GM12878 (cell line): ENCODE measurements around the gene GID8. TPM values are rescaled to one million over a fixed set of nuclear protein-coding genes. Genes with fewer than 3 reads are reported as not detected.

Experiments used
- ATAC-seq: fragments of 200-7000 bp; cut with Tn5 transposase; 3 replicates; pipeline ENCODE4 v1.9.1; 2020; ENCODE audit warnings: mild to moderate bottlenecking, moderate library complexity
- BruUV-seq: library from RNA; stranded (reverse); fragments of 400-500 nt; replicated peaks from 2 replicates; lab custom pipeline; 2021; lab: Mats Ljungman, UMichigan
- CTCF ChIA-PET: fragments of 300-600 bp; sonication (Branson Sonifier 250); formaldehyde crosslinking; extraction: SDS; loops from one replicate; lab custom pipeline; 2021; ENCODE audit warnings: inconsistent platforms; lab: Yijun Ruan, JAX
- POLR2A ChIA-PET: fragments of 350-600 bp; formaldehyde crosslinking; extraction: SDS; loops from one replicate; lab custom pipeline; 2021; ENCODE audit warnings: inconsistent platforms; lab: Charles Lee
- RAD21 ChIA-PET: fragments of 300-600 bp; sonication (Branson Sonifier 250); formaldehyde crosslinking; loops from one replicate; lab custom pipeline; 2023; ENCODE audit warnings: antibody characterized with exemption; ENCODE audit not compliant: unreplicated experiment; lab: Charles Lee
- SMC1A ChIA-PET: fragments of 300-600 bp; sonication (Branson Sonifier 250); formaldehyde crosslinking; loops from one replicate; lab custom pipeline; 2023; ENCODE audit not compliant: unreplicated experiment, uncharacterized antibody; lab: Charles Lee
- DNase-seq: peaks from one replicate; pipeline ENCODE4 v3.0.0-alpha.2; 2011; ENCODE audit warnings: low read depth, low spot score
- FAIRE-seq: peaks from 3 replicates; lab custom pipeline; 2011; peaks lifted over from hg19 to GRCh38; lab: Jason Lieb, UNC
- H2AFZ ChIP-seq: 2 replicates; pipeline ENCODE4 v1.6.0; 2011; ENCODE audit warnings: low read depth, low read length, control low read depth; ENCODE audit not compliant: control insufficient read depth
- H3K27ac ChIP-seq: 2 replicates; pipeline ENCODE4 v1.5.1; 2011; ENCODE audit warnings: control low read depth; ENCODE audit not compliant: control insufficient read depth, insufficient read depth
- H3K27me3 ChIP-seq, 2 experiments: replicated peaks in 1 of 2; 2 replicates each; pipeline versions ENCODE4 v1.6.0 to v1.6.1; 2011; ENCODE audit warnings: low read length in 1 of 2; ENCODE audit not compliant: control insufficient read depth in 2 of 2, insufficient read depth in 2 of 2
- H3K36me3 ChIP-seq, 2 experiments: 2 replicates each; pipeline ENCODE4 v1.5.1; 2011; ENCODE audit warnings: low read length in 1 of 2; ENCODE audit not compliant: control insufficient read depth in 2 of 2, insufficient read depth in 2 of 2
- H3K4me1 ChIP-seq: 2 replicates; pipeline ENCODE4 v1.6.1; 2011; ENCODE audit warnings: mild to moderate bottlenecking, low read length, moderate library complexity, mixed read lengths; ENCODE audit not compliant: control insufficient read depth, insufficient read depth
- H3K4me2 ChIP-seq: 2 replicates; pipeline ENCODE4 v1.6.0; 2011; ENCODE audit warnings: control low read depth; ENCODE audit not compliant: control insufficient read depth, insufficient read depth
- H3K4me3 ChIP-seq: fragments of 200-600 bp; sonication (generic); 2 replicates; pipeline ENCODE4 v1.5.1; 2016
- H3K79me2 ChIP-seq: 2 replicates; pipeline ENCODE4 v1.6.0; 2011; ENCODE audit warnings: low read length; ENCODE audit not compliant: control insufficient read depth, insufficient read depth
- H3K9ac ChIP-seq: 2 replicates; pipeline ENCODE4 v1.8.0; 2011; ENCODE audit warnings: low read length, control low read depth, mixed read lengths; ENCODE audit not compliant: control insufficient read depth, insufficient read depth
- H3K9me3 ChIP-seq: replicated peaks from 3 replicates; pipeline ENCODE4 v1.5.1; 2011; ENCODE audit warnings: mild to moderate bottlenecking, low read length; ENCODE audit not compliant: control insufficient read depth, insufficient read depth
- H4K20me1 ChIP-seq: 2 replicates; pipeline ENCODE4 v1.6.0; 2011; ENCODE audit not compliant: control insufficient read depth, insufficient read depth
- ATF7 ChIP-seq: fragments of 450-650 bp; IDR thresholded peaks from 2 replicates; pipeline ENCODE4 v1.6.1; 2016; ENCODE audit warnings: low read depth, mild to moderate bottlenecking
- BHLHE40 ChIP-seq, 2 experiments: fragments of 450-650 bp in 1 of 2; IDR thresholded peaks; 2 replicates each; pipeline ENCODE4 v1.6.1; 2011 to 2017; ENCODE audit warnings: low read depth in 2 of 2, borderline replicate concordance in 1 of 2, improper control_type of control experiment in 1 of 2, low read length in 1 of 2, mild to moderate bottlenecking in 1 of 2
- CBX5 ChIP-seq: sonication (generic); IDR thresholded peaks from 2 replicates; pipeline ENCODE4 v1.6.1; 2016; ENCODE audit warnings: low read depth, moderate library complexity, mild to moderate bottlenecking, inconsistent platforms
- LARP7 ChIP-seq: fragments of 450-650 bp; IDR thresholded peaks from 2 replicates; pipeline ENCODE4 v1.6.1; 2017; ENCODE audit warnings: mild to moderate bottlenecking
- MEF2A ChIP-seq: IDR thresholded peaks from 2 replicates; pipeline ENCODE4 v1.6.1; 2011; ENCODE audit warnings: low read depth, mild to moderate bottlenecking, low read length, moderate library complexity; ENCODE audit not compliant: insufficient read depth
- MYB ChIP-seq: fragments of 150-350 bp; IDR thresholded peaks from 2 replicates; pipeline ENCODE4 v1.6.1; 2014; ENCODE audit warnings: mild to moderate bottlenecking, low read depth, low read length, borderline replicate concordance
- NBN ChIP-seq: fragments of 450-650 bp; IDR thresholded peaks from 2 replicates; pipeline ENCODE4 v1.6.1; 2016
- NRF1 ChIP-seq: conservative IDR thresholded peaks from 2 replicates; pipeline ENCODE4 v1.6.1; 2011; ENCODE audit warnings: mild to moderate bottlenecking, low read depth, low read length, improper control_type of control experiment
- POLR2AphosphoS2 ChIP-seq: IDR thresholded peaks from 2 replicates; pipeline ENCODE4 v1.6.1; 2011; ENCODE audit warnings: low read depth, mild to moderate bottlenecking, low read length, improper control_type of control experiment, moderate library complexity
- STAT1 ChIP-seq: fragments of 450-650 bp; conservative IDR thresholded peaks from 2 replicates; pipeline ENCODE4 v1.6.1; 2014; ENCODE audit warnings: antibody characterized with exemption, mild to moderate bottlenecking
- TBL1XR1 ChIP-seq: IDR thresholded peaks from 2 replicates; pipeline ENCODE4 v1.6.1; 2012; ENCODE audit warnings: low read depth, low read length, improper control_type of control experiment
- WRNIP1 ChIP-seq: IDR thresholded peaks from 2 replicates; pipeline ENCODE4 v1.6.1; 2011; ENCODE audit warnings: low read depth, low read length, improper control_type of control experiment, borderline replicate concordance
- ZBED1 ChIP-seq: IDR thresholded peaks from 2 replicates; pipeline ENCODE4 v1.6.1; 2016; ENCODE audit warnings: borderline replicate concordance
- ZNF217 ChIP-seq: fragments of 450-650 bp; IDR thresholded peaks from 2 replicates; pipeline ENCODE4 v1.6.1; 2017; ENCODE audit warnings: antibody characterized with exemption, mild to moderate bottlenecking
- ZZZ3 ChIP-seq: IDR thresholded peaks from 2 replicates; pipeline ENCODE4 v1.6.1; 2011; ENCODE audit warnings: low read depth; ENCODE audit not compliant: control insufficient read depth, insufficient read length
- WGBS: methylation state at CpG from one replicate; pipeline ENCODE4 v1.1.6; 2016; ENCODE audit warnings: low lambda C conversion rate; ENCODE audit not compliant: insufficient replicate concordance, insufficient coverage; ENCODE audit errors: missing lambda C conversion rate; 5-methylcytosine and 5-hydroxymethylcytosine counted together
- in situ Hi-C: fragments of 300-500 bp; cut with MboI; formaldehyde crosslinking; loops from 9 replicates; pipeline ENCODE4 v1.14.3; 2018; ENCODE audit warnings: mixed read lengths
- intact Hi-C: fragments of 100-400 bp; cut with micrococcal nuclease; formaldehyde crosslinking; loops from one replicate; pipeline ENCODE4 v1.14.2; 2022; ENCODE audit not compliant: unreplicated experiment
- polyA plus RNA-seq, 11 experiments: library from polyadenylated mRNA; depleted of rRNA in 4 of 11; unstranded in 6 of 11; stranded (reverse) in 5 of 11; fragments of >200 nt; fragmentation: Nextera tagmentation in 4 of 11; fragmentation: Illumina TruSeq in 1 of 11; extraction: Ambion mirVana in 4 of 11; extraction: Trizol in 1 of 11; gene quantifications; 1 replicate in 1 of 11; 2 replicates in 10 of 11; pipeline versions ENCODE4 v1.2.1 to v1.2.3, GENCODE V29; 2011 to 2016; ENCODE audit warnings: inconsistent platforms in 2 of 11, missing spikeins in 2 of 11, low read depth in 1 of 11
- total RNA-seq, 4 experiments: library from RNA; depleted of rRNA in 3 of 4; stranded (reverse); fragments of >200 nt in 3 of 4; fragmentation: Illumina TruSeq in 1 of 4; extraction: Trizol in 1 of 4; gene quantifications; 2 replicates each; pipeline versions ENCODE4 v1.2.1 to v1.2.3, GENCODE V29; 2013 to 2021
- TF ChIP-seq, protein P1 (sequence below): IDR thresholded peaks from 2 replicates; pipeline ENCODE4 v1.6.1; 2011; ENCODE audit warnings: borderline replicate concordance, low read depth, mild to moderate bottlenecking, moderate library complexity, low read length; ENCODE audit not compliant: insufficient read depth, poor library complexity, severe bottlenecking

The GID8 gene
- total and polyA plus RNA-seq, 10 of the 15 experiments (the other 5 are each of a cell fraction or from before 2014, with no cell fraction given) = 12.0 to 33.8 (median 22.2) TPM

DNA sequence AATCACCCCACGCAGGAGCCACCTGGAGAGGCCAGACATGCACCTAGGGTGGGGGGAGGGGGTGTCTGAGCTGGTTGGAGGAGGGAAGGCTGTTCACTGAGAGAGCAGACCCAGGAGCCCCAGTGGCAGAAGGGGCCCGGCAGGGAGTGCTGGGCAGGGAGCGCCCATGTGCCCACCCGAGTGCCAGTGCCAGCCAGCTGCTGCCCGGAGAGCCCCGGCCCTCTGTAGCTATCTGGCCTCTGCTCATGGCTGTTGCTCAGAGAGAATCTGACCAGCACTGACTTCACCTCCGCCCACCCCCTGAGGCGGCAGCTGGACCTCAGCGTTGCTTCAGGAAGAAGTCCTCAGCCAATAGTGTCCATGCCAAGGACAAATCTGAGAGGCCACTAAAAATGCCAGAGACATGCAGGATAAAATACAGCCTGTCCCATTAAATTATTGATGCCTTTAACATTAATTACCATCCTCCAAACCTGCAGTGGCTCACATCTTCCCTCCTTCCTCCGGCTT lies 37.4 kb downstream of the GID8 start:
- CTCF ChIA-PET = interaction anchor here (0.7 to 2.2 kb wide), 5 partner anchors 24 to 355 kb away, joined by 3 to 5 read pairs (median 3); partner anchors contain the start of gene GID8
- no peak for FAIRE-seq

More for the DNA sequence above, 37.4 kb downstream of the GID8 start:
- POLR2A ChIA-PET = interaction anchor here (1.4 to 5.3 kb wide), 2 partner anchors 16 to 33 kb away, joined by 3 to 36 read pairs; no protein-coding TSS in a partner anchor
- 87% methylated on average over 10 of the region's 10 CpGs for WGBS
- Histone ChIP-seq H3K27ac (no peak overlapping the region), H3K36me3 (no peaks in the 10 kb centered on the region), H3K9ac (no peak overlapping the region), H3K4me1 (peaks cover 33% of the 10 kb centered on the region), H2AFZ (no peak overlapping the region), H3K9me3 (no peaks in the 10 kb centered on the region), H3K27me3 (peaks cover 0 to 14% of the 10 kb centered on the region in 2 experiments; a peak in 2 of 4 replicates), H3K79me2 (no peaks in the 10 kb centered on the region), H4K20me1 (peaks cover 4% of the 10 kb centered on the region; the same call in 1 of the 2 replicates), H3K4me2 (no peak overlapping the region), H3K4me3 (no peak overlapping the region)
- RAD21 ChIA-PET = no interaction called here
- ATAC-seq (no peak), DNase-seq (no peak)
- SMC1A ChIA-PET = interaction anchor here (1.0 to 2.0 kb wide), 4 partner anchors 9 to 57 kb away, joined by 3 to 12 read pairs (median 3); no protein-coding TSS in a partner anchor
- TF ChIP-seq STAT1 (no peak), NBN (no peak), CBX5 (no peak), WRNIP1 (no peak), MYB (no peak), LARP7 (no peak), TBL1XR1 (no peak), NRF1 (no peak), ZZZ3 (no peak), ATF7 (no peak), ZNF217 (no peak), POLR2AphosphoS2 (no peak), ZBED1 (no peak), MEF2A (no peak), BHLHE40 (IDR thresholded peaks at IDR 0.05; ENCODE audit: borderline replicate concordance in 1 of 2, low read depth in 2 of 2, low read length in 1 of 2) (no peak)
- TF ChIP-seq, protein P1, sequence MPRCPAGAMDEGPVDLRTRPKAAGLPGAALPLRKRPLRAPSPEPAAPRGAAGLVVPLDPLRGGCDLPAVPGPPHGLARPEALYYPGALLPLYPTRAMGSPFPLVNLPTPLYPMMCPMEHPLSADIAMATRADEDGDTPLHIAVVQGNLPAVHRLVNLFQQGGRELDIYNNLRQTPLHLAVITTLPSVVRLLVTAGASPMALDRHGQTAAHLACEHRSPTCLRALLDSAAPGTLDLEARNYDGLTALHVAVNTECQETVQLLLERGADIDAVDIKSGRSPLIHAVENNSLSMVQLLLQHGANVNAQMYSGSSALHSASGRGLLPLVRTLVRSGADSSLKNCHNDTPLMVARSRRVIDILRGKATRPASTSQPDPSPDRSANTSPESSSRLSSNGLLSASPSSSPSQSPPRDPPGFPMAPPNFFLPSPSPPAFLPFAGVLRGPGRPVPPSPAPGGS = no peak
- no TSS peak for BruUV-seq
- in situ Hi-C loops = loop anchor here (5.0 kb wide), 1 partner anchor 37 kb away; no protein-coding TSS in a partner anchor
- intact Hi-C loops = no loop called here
